GM19438 (cell line): ENCODE measurements around the gene STAT5B.

ENCODE experiments used
- ATAC-seq: cut with Tn5 transposase; IDR thresholded peaks from one replicate; pipeline ENCODE4 v1.9.1; 2021; ENCODE audit warnings: low read depth; ENCODE audit not compliant: unreplicated experiment

Gene STAT5B

GRCh38 chr17:42183741-42184711 lies 92.2 kb downstream of the STAT5B start:
- ATAC-seq = peak; percentile 55

- no peak for ATAC-seq
Observed at GRCh38 chr17:42182927-42183734, 93.1 kb downstream of the STAT5B start.

GRCh38 chr17:42181851-42182207 lies 94.4 kb downstream of the STAT5B start:
- no peak for ATAC-seq

GRCh38 chr17:42180922-42181850 lies 95.0 kb downstream of the STAT5B start, which contains the start of gene KCNH4:
Gene KCNH4 (minus strand): TSS chr17:42181142. CDS start chr17:42180945, 197 bp downstream.
- no peak for ATAC-seq

- no peak for ATAC-seq
Observed at GRCh38 chr17:42180411-42180921, 95.7 kb downstream of the STAT5B start.

- no peak for ATAC-seq
Observed at GRCh38 chr17:42179911-42180410, 96.2 kb downstream of the STAT5B start.

- no peak for ATAC-seq
Observed at GRCh38 chr17:42179335-42179734, 96.9 kb downstream of the STAT5B start.

- no peak for ATAC-seq
Observed at GRCh38 chr17:42178817-42179216, 97.4 kb downstream of the STAT5B start.

- ATAC-seq = no peak
Observed at GRCh38 chr17:42177684-42178083, 98.5 kb downstream of the STAT5B start.

- no peak for ATAC-seq
Observed at GRCh38 chr17:42174126-42174783, 101.9 kb downstream of the STAT5B start.

- ATAC-seq = no peak
Observed at GRCh38 chr17:42171831-42172230, 104.4 kb downstream of the STAT5B start.

GRCh38 chr17:42169351-42169750 lies 106.8 kb downstream of the STAT5B start:
- no peak for ATAC-seq

- no peak for ATAC-seq
Observed at GRCh38 chr17:42167807-42168206, 108.4 kb downstream of the STAT5B start.

- ATAC-seq = no peak
Observed at GRCh38 chr17:42166196-42166763, 109.9 kb downstream of the STAT5B start.

- no peak for ATAC-seq
Observed at GRCh38 chr17:42165751-42166150, 110.4 kb downstream of the STAT5B start.

GRCh38 chr17:42163696-42164407 lies 112.3 kb downstream of the STAT5B start:
- ATAC-seq = no peak

GRCh38 chr17:42163113-42163512 lies 113.1 kb downstream of the STAT5B start:
- no peak for ATAC-seq

- ATAC-seq = no peak
Observed at GRCh38 chr17:42160531-42160910, 115.7 kb downstream of the STAT5B start.
